ENCODE results near the gene TNNC2.

Gene TNNC2

GRCh38 chr20:45848969-45849582 lies 22.0 kb upstream of the TNNC2 start:
- no peak for DNase-seq (ENCODE audit: low read depth)
- TF ChIP-seq, protein P1, sequence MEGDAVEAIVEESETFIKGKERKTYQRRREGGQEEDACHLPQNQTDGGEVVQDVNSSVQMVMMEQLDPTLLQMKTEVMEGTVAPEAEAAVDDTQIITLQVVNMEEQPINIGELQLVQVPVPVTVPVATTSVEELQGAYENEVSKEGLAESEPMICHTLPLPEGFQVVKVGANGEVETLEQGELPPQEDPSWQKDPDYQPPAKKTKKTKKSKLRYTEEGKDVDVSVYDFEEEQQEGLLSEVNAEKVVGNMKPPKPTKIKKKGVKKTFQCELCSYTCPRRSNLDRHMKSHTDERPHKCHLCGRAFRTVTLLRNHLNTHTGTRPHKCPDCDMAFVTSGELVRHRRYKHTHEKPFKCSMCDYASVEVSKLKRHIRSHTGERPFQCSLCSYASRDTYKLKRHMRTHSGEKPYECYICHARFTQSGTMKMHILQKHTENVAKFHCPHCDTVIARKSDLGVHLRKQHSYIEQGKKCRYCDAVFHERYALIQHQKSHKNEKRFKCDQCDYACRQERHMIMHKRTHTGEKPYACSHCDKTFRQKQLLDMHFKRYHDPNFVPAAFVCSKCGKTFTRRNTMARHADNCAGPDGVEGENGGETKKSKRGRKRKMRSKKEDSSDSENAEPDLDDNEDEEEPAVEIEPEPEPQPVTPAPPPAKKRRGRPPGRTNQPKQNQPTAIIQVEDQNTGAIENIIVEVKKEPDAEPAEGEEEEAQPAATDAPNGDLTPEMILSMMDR (conservative IDR thresholded peaks at IDR 0.05; ENCODE audit: low read depth, low read length), result no peak
- no peak overlapping the region for H3K4me3 ChIP-seq (ENCODE audit: low read length)

DNA sequence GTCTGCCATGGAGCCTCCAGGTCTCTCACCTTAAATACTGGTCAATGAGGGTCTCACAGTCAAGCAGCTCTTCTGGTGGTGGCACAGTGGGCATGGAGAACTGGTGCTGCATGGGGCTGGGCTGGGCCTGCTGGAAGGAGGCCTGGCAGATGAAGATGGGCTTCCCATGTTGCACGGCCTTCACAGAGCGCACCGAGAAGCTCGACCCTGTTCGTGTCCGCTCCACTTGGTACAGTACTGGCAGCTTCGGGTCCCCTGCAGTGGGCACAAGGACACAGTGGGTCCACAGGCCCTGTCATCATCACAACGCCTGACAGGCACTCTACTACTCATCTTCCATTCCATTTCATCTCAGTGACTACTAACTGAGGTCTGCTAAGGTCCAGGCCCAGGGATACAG lies 21.3 kb upstream of the TNNC2 start:
- no peak for DNase-seq (ENCODE audit: low read depth)
- no peak overlapping the region for H3K4me3 ChIP-seq (ENCODE audit: low read length)
- TF ChIP-seq, protein P1 (conservative IDR thresholded peaks at IDR 0.05; ENCODE audit: low read depth, low read length), result no peak

GRCh38 chr20:45845452-45845851 lies 18.3 kb upstream of the TNNC2 start:
- no peak overlapping the region for H3K4me3 ChIP-seq (ENCODE audit: low read length)
- TF ChIP-seq, protein P1 (conservative IDR thresholded peaks at IDR 0.05; ENCODE audit: low read depth, low read length), result no peak
- no peak for DNase-seq (ENCODE audit: low read depth)

- no peak for DNase-seq (ENCODE audit: low read depth)
- H3K4me3 ChIP-seq (ENCODE audit: low read length), result no peak overlapping the region
- TF ChIP-seq, protein P1 (conservative IDR thresholded peaks at IDR 0.05; ENCODE audit: low read depth, low read length), result no peak
These were observed 16.4 kb upstream of the TNNC2 start for GRCh38 chr20:45843506-45843905.

DNA sequence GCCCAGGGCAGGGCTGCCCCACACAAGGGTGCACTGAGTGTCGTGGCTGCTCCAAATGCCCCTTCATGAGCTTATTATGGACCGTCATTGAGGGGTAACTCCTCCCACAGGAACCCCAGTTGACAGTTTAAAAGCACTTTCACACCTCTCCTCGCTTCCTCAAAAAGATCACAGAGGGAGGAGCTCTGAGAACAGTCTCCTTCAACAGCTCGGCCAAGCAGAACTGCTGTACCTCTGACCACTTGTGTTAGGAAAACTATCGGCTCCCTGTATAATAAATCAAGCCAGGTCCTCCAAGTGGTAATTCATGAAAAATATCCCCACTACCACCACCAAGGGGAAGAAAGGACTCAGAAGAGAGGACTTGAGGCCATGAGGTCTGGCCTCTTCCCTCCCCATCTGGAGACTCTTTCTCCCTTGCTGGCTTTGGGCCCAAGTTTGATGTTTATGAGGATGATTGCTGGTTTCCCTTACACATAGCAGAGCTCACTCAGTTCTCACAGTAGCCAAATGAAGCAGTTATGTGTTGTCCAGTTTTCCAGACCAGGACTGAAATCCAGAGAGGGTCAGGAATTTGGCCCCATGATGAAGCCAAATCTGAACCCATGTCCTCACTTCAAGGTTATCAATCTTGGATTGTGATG lies 15.2 kb upstream of the TNNC2 start:
- TF ChIP-seq, protein P1 (conservative IDR thresholded peaks at IDR 0.05; ENCODE audit: low read depth, low read length), result no peak
- no peak overlapping the region for H3K4me3 ChIP-seq (ENCODE audit: low read length)

DNA sequence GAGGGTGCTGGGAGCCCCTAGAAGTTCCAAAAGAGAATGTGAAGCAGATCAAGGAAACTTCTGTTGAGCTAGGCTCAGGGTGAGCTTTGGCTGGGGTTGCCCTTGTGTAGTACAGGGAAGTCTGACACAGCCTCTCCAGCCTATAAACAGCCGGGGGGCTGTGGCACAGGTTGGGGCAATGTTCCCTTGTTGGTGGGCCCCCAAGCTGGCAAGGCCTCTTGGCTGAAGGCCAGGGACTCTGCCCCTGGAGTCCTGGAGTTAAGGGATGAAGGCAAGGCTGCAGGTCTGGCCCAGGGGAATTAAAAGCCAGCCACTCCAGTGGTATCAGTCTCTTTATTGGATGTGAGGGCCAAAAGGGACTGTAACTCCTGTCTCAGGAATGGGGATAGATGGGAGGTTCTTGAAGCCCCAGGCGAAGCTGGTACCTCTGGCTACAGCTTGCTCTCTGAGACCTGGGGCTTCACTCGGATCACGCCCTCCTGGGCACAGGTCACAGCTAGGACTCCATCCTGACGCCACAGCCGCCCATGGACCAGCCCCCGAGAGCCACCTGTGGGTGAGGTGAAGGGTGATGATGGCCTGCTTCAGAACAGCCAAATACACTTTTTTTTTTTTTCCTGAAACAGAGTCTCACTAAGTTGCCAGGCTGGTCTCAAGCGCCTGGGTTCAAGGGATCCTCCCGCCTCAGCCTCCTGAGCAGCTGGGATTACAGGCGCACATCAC lies 14.5 kb upstream of the TNNC2 start:
- H3K4me3 ChIP-seq (ENCODE audit: low read length), result no peak overlapping the region
- DNase-seq (ENCODE audit: low read depth), result no peak
- TF ChIP-seq, protein P1 (conservative IDR thresholded peaks at IDR 0.05; ENCODE audit: low read depth, low read length), result no peak

More for the DNA sequence above, 15.2 kb upstream of the TNNC2 start:
- no peak for DNase-seq (ENCODE audit: low read depth)

All from retinal pigment epithelial cell (primary cell).